GM19452 (cell line): Measurements from ENCODE around the gene TTC23L.
A peak's percentile ranks its signal among the peaks of the same experiment; 100 is the strongest.

Experiments
- ATAC-seq: cut with Tn5 transposase; IDR thresholded peaks from one replicate; pipeline ENCODE4 v1.9.1; 2021; ENCODE audit not compliant: unreplicated experiment

TTC23L gene

GRCh38 chr5:34833090-34833489 lies 5.9 kb upstream of the TTC23L start:
- ATAC-seq, result no peak

- ATAC-seq, result no peak
Observed at GRCh38 chr5:34833976-34834793, 4.8 kb upstream of the TTC23L start.

- no peak for ATAC-seq
Observed at GRCh38 chr5:34834794-34835089, 4.2 kb upstream of the TTC23L start.

- ATAC-seq, result no peak
Observed at GRCh38 chr5:34835664-34836063, 3.3 kb upstream of the TTC23L start.

GRCh38 chr5:34841816-34842215 lies 2.9 kb downstream of the TTC23L start:
- no peak for ATAC-seq

- no peak for ATAC-seq
Observed at GRCh38 chr5:34842554-34842953, 3.6 kb downstream of the TTC23L start.

GRCh38 chr5:34843497-34843896 lies 4.5 kb downstream of the TTC23L start:
- ATAC-seq, result no peak

GRCh38 chr5:34844106-34844505 lies 5.1 kb downstream of the TTC23L start:
- ATAC-seq, result no peak

- ATAC-seq, result no peak
Observed at GRCh38 chr5:34844999-34845398, 6.0 kb downstream of the TTC23L start.

- ATAC-seq, result no peak
Observed at GRCh38 chr5:34847056-34847455, 8.1 kb downstream of the TTC23L start.

GRCh38 chr5:34847552-34847951 lies 8.6 kb downstream of the TTC23L start:
- ATAC-seq, result no peak

GRCh38 chr5:34848230-34848629 lies 9.3 kb downstream of the TTC23L start:
- no peak for ATAC-seq

GRCh38 chr5:34849253-34849652 lies 10.3 kb downstream of the TTC23L start:
- no peak for ATAC-seq

- ATAC-seq, result peak; percentile 95
Observed at GRCh38 chr5:34854459-34855174, 15.7 kb downstream of the TTC23L start.

- no peak for ATAC-seq
Observed at GRCh38 chr5:34857161-34857560, 18.2 kb downstream of the TTC23L start.

GRCh38 chr5:34857894-34858293 lies 18.9 kb downstream of the TTC23L start:
- no peak for ATAC-seq

- no peak for ATAC-seq
Observed at GRCh38 chr5:34858790-34859189, 19.8 kb downstream of the TTC23L start.

- no peak for ATAC-seq
Observed at GRCh38 chr5:34859253-34859652, 20.3 kb downstream of the TTC23L start.

- no peak for ATAC-seq
Observed at GRCh38 chr5:34863946-34864345, 25.0 kb downstream of the TTC23L start.

- no peak for ATAC-seq
Observed at GRCh38 chr5:34865091-34865490, 26.1 kb downstream of the TTC23L start.

GRCh38 chr5:34866989-34867471 lies 28.1 kb downstream of the TTC23L start:
- ATAC-seq, result no peak

GRCh38 chr5:34867660-34868059 lies 28.7 kb downstream of the TTC23L start:
- no peak for ATAC-seq
